ENCODE results near the gene BICDL1.

BICDL1 gene

DNA sequence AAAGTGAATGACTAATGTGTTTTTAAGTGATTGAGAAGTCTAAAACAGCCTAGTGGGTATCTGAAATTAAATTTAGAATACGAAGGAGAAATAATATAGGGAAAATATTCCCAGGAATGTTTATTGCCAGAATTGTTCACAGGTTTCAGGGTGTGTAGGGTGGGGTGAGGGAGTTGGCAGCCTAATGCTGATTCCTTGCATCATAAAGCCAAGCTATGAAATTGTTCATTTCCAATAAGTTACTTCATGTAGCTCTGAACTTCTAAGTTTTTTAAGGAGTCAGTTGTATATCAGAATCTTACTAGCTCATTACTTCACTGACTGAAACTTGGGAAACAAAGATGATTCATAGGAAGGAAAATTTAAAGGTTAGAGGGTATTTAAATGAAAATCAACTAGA lies 71.2 kb downstream of the BICDL1 start:
- no peak for DNase-seq

DNA sequence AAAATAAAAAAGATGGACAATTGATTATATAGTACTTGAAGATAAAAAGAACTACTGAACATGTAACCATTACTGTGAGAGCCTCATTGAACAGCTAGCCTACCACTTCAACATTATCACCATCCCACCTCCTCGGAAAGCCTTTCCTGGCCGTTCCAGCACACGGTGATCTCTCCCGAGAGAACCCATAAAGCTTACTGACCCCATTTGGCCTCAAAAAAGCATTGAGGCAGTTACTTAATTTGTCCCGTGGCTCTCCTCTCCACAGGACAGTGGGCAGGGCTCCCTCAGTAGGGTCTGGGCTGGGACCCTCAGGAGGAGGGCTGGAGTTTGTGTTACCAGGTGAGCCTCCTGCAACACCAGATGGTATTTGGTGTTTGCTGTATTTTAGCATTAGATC lies 71.7 kb downstream of the BICDL1 start:
- DNase-seq: no peak

DNA sequence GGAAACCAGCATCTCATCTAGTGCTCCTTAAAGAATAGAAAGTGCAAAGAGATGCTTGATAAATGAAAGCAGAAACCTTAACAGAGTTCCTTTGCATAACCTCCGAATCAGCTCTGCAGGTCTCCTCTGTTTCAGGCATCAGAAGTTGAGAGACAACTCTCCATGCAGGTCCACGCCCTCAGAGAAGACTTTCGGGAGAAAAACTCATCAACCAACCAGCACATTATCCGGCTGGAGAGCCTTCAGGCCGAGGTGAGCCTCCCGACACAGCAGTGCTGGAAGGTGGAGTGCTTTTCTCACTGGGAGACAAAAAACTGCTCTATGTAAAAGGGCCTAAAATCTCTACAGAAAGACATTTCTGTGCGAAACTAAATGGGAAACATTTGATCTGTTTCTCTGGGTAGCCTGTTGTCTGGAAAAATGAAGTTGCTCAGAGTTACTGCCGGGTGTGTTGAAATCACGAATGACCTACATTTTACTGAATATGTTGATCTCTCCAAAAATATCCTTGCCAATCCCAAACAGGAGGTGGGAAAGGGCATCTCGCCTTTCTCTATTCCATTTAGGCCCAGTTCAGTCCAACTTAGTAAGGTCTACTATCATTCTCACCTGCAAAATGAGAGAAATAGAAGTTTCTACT lies 72.7 kb downstream of the BICDL1 start:
- DNase-seq: no peak

DNA sequence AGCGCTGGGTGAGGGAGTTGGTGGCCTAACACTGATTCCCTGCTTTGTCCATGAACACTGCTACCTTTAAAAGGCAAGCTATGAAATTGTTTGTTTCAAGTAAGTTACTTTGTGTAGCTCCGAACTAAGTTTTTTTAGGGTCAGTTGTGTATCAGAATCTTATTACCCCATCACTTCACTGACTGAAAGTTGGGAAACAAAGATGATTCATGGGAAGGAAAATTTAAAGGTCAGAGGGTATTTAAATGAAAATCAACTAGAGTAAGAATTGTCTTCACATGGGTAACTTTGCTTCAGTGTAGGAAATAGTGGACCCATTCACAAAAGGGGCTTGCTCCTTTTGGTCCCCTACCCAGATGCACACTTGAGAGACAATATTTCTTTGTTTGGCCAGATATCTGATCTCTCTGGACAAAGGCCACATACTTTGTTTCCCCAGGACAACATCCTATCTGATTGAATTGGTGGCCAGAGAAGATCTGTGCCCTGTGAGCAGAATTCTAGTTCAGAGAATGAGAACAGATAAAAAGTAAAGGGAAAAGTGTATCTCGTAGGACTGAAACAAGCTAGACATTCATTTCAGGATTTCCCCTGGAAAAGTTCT lies 74.0 kb downstream of the BICDL1 start:
- no peak for DNase-seq

DNA sequence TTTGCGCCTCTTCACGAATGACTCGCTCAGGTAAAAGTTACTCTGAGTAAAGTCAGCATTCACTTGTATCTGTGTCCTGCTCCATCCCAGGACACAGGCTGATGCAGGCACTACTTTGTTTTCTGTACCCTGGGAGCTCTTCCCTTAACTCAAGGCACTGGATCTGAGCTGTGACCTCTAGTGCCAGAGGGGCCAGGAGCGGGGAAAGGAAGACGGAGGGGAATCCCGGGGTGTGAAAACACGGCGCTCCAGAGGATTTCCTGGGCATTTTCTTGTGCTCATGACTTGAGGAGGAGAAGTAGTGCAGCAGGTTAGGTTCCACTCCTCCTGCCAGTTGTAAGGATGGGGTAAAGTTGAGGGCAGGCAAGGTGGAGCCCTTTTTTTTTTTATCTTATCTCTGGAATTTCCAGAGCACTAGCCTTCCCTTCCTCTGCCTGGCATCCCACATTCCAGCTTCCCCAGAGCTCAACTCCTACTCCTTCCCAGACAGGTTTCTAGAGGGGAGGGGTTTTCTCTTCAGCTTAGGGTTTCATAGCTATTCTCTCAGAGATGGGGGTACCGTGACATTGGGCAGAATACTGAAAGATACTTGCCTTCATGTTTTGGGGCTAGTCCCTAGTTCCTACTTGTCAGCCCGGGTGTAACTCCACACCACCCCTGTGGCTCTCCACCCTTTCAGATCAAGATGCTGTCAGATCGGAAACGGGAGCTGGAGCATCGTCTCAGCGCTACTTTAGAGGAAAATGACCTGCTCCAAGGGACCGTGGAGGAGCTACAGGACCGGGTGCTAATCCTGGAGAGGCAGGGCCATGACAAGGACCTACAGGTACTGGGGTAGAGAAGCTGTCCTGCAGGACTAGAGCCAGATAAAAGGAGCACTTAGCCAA lies 75.3 kb downstream of the BICDL1 start:
- no peak for DNase-seq

DNA sequence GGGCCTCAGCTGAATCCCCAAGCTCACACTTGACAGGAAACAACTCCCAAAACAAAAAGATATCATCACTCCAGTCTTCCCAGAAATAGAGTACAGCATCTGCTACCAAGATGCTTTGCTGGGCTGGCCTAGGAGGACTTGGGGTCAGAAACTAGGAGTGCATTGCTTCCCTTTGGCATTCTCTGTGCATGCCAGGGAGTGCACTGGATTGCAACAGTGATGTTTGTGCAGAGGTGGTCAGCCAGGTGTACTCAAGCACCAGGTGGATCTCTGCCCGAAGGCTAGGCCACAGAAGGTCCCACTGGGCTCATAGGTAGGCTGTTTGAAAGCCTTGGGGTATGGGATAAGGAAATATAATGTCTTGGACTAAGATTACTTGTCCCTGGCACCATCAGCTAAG lies 76.4 kb downstream of the BICDL1 start:
- no peak for DNase-seq

DNA sequence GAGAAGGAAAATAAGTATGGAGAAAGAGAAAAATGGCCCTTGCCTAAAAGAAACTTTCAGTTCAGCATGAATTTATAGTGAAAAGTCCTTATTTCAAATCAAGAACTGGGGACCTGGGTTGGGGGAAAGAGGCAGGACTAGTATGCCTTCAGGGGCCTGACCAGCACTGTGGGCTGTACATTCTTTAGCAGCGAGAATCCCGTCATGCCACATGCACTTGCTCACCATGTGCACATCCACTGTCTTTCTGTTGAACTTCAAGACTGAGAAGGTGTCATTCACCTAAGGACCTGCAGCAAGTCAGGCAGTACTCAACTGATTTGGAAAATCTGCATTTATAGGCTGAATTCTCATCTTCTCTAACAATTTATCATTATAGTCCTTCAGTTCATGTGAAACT lies 77.3 kb downstream of the BICDL1 start:
- no peak for DNase-seq

DNA sequence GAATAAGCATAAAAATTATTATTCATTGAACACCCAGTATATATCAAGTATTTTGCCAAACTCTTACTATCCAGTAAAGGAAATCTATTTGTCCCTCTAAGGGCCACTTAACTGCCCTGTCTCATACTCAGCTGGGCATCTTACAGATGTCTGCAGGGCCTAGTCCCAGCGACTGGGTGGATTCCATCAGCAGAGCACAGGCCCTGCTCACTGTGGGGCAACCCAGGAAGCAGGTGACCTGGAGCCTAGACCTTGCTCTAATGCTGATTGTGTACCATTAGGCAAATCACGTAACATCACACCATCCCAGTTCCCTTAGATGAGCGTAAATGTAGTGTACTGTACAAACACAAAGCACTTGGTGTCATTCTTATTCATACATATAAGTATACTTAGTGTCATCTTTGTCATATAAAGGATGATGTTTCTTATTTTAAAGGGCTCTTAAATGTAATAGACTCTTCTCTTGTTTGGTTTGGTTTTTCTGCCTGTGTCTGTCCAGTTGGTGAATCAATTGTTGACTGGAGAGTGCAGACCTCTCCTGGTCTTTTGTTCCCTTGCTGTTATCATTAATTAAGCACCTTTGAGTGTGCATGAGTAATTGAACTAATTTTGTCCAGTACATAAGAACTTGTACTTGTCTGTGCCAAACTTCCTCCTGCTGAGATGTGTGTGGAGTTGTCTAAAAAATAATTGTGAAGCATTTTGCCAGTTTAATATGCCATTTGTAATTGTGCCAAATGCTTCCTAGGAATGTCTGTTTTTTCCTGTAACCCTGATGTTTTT lies 78.2 kb downstream of the BICDL1 start:
- DNase-seq: no peak

DNA sequence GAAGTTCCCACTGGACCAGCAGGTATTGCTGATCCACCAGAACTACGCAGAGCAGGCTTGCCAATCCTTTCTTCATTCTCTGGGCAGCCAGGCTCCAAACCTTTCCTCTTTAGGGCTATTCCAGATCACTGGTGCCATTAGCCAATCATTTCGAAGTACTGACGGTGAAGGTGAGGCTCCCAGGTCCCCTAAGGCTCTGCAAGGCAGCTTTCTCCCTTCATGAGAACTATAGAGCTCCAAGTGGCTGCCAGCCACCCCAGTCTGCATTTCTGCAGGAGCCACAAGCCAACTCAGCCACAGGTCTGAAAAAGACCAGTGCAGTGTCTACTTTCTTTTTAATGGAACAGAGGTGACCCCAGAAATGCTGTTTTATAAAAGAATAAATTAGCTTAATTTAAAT lies 78.9 kb downstream of the BICDL1 start:
- DNase-seq: no peak

DNA sequence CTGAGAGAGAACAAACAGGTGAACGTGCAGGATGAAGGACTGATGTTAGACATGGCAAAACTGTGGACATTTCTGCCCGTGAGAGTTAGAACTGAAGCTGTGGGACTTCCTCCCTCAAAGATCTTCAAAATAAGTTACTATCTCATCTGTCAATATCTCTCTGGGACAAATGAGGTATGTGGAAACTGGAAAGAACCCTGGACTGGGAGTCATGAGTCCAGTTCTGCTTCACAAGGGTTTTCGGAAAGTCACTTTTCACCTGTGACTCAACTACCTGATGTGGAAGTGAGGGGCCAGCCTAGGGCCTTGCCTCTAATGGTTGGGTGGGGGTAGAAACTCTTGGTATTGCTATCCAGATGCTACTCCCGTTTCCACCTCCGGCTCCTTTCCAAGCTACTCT lies 80.2 kb downstream of the BICDL1 start:
- no peak for DNase-seq

DNA sequence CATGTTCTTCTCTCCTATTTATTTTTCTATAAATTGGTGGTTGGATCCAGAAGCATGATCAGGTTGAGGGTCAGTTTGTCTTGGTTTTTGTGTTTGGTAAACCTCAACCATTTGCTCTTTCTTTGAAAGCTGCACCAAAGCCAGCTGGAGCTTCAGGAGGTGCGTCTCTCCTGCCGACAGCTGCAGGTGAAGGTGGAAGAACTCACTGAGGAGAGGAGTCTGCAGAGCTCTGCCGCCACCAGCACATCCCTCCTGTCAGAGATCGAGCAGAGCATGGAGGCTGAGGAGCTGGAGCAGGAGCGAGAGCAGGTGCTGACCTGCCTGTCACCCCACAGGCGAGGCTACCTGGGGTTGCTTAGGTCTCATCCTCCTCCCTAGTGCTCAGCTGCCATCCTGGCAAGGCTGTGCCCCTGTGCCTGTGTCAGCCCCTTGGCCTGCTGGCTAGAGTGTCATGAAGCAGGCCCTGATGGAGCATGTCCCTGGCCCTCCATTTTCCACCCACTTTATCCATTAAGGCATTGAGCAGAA lies 82.5 kb downstream of the BICDL1 start:
- no peak for DNase-seq

DNA sequence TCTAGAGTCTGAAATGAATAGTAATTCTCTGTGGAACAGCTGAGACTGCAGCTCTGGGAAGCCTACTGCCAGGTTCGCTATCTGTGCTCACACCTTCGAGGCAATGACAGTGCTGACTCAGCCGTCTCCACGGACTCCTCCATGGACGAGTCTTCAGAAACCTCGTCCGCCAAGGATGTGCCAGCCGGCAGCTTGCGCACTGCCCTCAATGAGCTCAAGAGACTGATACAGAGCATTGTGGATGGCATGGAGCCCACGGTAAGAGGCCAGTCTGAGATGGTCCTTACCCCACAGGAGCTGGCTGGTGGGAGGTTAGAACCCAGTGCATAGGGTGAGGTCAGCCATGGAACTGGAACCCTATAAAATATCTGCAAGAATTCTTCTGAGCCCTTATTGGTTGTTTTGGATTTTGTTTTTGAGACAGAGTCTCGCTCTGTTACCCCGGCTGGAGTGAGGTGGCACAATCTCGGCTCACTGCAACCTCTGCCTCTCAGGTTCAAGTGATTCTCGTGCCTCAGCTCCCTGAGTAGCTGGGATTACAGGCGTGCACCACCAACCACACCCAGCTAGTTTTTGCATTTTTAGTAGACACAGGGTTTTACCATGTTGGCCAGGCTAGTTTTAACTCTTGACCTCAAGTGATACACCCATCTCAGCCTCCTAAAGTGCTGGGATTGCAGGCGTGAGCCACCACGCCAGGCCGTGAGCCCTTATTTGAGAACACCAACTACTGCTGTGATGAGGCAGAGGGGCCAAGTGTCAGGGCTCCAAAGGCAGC lies 83.6 kb downstream of the BICDL1 start:
- DNase-seq: no peak

DNA sequence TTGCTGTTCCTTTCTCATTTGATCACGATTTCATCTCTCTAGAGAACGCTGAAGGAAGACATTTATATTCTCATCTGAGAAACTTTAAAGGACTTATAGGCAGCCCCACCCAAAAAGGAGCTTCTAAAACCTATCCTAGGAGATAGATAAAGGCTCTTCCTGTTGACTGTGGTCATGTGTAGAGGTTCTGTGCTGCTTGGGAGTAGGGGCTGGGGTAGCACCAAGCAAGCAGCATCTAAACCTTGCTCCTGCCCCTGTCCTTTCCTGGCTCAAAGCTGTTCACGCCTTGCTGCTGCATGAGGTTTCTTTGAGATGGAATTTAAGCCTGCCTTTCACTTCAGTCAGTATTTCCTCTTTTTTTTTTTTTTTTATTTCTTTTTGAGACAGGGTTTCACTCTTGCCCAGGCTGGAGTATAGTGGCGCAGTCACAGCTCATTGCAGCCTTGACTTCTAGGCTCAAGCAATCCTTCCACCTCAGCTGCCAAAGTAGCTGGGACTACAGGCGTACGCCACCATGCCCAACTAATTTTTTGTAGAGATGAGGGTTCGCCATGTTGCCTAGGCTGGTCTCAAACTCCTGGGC lies 86.1 kb downstream of the BICDL1 start:
- no peak for DNase-seq

DNA sequence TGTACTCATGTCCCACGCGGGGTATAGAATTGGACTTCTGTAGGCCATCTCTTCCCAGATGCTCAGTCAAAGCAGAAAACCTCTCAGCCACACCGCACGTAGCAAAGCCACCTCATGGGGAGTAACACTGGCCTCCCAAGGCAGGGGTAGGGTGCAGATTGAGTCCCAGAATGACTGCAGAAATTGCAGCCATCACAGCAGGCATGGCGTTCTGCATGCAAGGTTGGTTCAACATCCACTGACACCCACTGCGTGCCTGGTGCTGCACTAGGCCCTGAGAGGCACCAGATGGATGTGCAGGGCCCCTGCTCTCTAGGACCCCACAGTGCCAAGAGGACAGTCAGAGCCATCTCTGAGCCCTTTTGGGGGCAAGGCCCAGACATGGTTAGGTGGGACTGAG lies 87.6 kb downstream of the BICDL1 start:
- DNase-seq: no peak

DNA sequence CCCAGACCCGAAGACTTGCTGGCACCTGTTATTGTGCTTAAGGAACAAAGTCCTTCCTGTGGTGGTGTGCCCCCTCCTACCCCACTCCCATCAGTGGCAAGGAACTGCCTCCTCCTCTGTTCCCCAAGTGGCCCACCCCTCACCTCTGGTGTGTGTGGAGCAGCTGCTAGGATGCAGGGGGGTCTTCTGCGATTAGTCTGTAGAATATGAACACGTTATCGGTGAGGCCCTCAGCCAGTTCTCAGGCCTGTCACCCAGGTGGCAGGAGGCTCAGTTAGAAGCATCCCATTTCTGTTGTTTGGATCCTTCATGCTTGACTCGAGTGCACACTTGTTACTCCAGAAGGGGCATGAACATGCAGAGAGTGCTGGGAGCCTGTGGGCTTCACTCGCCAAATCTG lies 88.2 kb downstream of the BICDL1 start:
- no peak for DNase-seq

DNA sequence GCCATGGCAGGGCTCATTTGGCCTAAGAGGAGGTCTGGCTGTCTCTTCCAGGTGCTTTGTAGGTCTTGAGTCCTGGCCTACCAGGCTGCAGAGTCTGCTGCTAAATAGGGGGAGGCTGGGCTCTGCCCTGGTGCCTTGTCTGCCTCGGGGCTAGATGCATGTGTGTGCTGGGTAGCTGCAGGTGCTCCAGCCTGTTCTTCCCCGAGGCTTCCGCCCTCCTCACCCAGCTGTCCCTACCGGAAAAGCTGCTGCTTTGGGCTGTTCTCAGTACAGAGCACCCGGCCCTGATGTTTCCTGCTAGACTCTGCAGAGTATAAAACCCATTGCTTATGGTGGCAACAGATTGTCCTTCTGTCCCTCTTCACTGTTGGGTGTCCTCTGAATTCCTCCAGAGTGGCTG lies 89.8 kb downstream of the BICDL1 start:
- no peak for DNase-seq

DNA sequence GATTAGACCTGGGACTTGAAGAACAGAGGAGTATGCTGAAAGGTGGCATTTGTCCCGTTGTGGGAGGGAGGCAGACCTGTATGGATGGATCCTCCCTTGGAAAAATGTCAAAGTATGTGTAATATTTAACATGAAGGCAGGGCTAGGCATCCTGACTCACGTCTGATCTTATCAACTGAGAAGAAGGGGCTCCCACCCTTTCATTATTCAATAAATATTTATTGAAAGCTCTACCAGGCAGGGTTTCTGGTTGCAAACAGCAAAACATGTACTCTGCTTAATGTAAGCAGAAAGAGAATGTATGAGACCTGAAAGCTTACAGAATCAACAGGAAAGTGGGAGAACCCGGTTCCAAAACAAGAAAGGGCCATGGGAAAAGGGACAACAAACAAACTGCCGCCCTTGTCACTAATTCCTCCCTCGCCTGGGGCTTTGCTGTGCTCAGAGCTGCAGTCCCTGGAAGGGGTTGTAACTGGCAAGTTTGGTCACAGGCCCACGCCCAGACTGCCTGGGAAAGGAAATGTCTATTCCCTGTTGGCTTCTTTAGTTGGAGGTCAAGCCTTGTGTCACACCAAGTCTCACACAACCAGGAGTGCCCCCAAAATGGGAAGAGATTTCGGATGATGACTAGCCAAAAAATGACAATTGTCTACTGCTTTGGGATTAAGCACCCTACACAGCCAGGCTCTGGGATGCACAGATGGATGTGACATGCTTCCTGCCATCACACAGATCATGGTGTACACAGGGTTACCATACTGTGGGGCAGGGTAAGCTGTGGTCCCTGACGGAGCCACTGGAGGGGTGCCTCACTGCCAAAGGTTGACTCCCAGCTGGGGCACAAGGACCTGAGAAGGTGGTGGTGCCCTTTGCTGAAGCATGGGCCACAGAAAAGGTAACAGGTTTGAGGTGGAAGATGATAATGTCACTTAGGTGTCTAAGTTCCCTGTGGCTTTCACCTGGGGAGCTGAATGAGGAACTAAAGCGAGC lies 90.7 kb downstream of the BICDL1 start:
- no peak for DNase-seq

DNA sequence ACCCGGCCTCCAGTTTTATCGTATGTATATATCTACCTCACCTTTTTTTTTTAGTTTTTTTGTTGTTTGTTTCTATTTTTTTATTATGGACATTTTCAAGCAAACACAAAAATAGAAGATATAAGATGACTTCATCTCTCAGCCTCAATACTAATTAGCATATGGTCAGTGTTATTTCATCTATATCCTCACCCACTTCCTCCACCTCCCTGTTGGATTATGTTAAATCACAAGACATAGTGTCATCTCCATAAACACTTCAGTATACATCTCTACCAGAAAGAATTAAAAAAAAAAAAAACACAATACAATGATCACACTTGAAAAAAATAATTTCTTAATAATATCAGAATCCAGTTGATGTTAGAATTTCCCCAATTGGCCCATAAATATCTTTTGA lies 92.6 kb downstream of the BICDL1 start:
- no peak for DNase-seq

DNA sequence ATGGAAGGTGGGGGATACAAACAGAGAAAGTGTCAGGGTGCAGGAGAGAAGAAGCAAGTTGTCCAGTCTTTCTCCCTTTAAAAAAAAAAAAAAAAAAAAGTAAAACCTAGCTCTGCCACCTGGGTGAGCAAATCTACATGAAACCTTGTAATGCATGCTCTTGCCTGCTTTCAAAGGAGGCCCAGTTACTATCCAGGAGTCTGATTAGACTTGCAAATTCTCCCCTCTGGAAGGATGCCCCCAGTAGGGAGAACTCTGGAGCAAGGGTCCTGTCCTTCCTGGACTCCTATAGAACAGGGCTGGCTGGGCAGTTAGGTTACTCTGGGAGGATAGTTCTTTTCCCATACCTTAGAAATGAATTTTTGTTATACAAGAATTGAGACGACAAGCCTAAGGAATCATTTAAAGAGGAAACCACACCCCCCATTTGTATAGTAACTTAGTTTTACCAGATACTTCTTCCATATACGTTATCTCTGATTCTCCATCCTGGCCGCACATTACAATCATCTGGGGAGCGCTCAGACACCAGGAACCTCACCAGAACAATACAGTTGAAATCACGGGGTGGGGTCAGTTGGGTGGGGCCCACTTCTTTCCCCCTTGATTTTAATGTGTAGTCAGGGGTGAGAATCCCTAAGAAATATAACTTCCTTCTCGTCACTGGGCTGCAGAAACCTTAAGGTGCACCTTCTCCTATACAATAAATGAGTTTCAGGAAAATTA lies 97.0 kb downstream of the BICDL1 start:
- DNase-seq: no peak
